ENCODE results near the gene FANCC.

The FANCC gene

DNA sequence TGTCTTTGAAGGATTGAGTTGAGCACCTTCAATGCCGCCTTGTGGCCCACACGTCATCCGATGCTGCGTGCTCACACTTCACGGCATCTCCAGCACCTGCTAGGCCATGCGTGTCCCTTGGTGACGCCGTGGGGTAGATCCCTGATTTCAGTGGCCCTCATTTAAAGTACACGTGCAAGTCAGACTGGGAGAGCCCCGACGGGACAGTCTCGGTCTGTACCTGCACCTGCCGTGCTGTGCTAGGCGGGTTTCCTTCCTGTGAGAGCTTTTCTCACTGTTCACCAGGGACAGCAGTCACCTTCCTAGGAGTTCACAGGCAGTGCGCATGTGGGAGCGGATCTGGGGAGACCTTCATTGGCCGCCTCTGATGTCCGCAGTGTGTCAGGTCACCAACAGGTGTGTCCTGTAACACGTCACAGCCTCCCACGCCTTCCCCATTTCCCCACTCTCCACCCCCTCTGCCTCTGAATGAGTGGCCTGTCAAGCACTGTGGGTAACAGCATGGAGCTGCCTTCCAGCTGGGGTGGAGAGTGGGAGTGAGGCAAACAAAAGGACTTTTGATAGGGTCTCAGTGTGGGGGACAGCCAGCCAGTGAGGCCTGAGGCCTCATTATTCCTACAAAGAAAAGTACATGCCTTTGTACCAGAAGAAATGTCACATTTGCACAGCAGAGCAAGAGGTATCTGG is 236.4 kb downstream of the FANCC start:
- DNase-seq, result no peak

DNA sequence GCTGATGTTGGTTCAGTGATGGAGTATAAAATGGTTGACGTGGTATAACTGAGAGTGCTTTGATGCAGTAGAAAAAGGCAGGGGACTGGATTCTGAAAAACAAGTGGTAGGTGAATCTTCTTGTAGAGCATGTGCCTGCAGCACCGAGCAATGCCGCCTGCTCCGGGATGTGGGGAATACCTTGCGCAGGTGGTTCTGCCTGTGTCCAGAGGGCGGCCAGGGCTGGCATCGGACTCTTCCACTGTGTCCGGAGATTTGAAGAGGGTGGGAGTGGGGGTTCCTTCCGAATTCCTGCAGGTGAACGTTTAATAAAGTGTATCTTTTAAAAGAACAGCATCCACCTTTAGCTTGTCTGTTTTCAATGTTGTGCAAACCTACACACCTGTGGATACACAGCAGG is 238.0 kb downstream of the FANCC start:
- DNase-seq, result no peak

DNA sequence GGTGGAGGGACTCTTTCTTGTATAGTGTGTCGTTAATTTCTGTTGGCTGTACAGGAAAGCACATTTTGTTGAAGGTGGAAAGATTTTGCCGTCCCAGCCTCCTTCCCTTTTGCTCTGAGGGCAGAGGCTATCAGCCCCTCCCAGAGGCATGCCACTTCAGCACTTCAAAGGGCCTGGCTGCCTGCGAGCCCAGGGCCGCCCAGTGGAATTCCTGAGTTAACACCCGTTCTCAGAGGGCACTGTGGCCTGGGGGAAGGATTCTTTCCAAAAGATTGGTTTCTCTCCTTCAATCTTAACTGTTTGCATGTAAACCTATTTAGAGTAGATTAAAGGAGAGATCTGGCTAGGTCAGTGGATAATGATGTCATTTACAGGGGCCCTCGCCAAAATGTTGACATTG is 238.6 kb downstream of the FANCC start:
- no peak for DNase-seq

DNA sequence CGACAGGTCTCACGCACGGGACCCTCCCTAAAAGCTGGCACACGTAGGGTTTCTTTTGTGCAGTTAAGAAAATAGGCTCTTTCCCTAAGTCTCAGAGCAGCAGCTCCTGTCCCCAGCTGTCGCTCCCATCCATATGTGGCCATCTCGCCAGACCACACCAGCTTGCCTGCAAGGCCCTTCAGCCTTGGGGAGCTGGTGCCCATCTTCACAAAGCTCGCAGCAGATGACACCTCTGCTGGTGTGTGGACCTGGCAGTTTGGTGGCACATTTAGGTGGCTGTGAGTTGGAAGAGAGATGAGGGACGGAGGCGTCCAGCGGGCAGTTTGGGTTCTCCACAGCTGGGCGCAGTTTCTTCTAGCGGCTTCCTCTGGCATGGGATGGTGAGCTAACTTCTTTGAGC is 239.0 kb downstream of the FANCC start:
- DNase-seq, result no peak

DNA sequence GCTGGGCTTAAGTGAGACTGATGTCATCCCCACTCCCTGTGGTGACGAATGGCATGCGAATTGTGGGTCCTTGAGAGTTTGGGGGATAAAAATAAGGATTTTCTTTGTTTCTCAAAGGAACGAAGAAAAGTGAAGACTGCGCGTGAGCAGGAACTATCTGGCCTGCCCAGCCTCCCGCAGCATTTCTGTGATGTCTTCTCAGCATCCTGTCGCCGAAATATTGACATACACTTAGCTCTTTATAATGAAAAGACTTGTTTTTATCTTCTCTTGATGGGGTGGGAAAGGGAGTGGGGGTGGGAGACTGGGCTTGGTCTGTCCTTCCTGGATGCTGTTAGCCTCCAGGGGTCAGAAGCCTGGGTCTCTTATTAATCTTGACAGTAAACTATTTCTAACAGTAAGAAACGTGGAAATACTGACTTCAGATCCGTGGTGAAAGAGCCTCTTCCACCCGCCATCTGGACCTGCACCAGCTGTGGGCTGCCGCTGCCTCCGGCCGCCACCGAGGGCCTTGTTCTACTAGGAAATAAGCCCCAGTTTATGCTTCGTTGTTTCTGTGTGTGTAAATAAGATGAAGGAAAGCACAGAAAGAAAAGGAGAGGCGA is 239.6 kb downstream of the FANCC start:
- no peak for DNase-seq

DNA sequence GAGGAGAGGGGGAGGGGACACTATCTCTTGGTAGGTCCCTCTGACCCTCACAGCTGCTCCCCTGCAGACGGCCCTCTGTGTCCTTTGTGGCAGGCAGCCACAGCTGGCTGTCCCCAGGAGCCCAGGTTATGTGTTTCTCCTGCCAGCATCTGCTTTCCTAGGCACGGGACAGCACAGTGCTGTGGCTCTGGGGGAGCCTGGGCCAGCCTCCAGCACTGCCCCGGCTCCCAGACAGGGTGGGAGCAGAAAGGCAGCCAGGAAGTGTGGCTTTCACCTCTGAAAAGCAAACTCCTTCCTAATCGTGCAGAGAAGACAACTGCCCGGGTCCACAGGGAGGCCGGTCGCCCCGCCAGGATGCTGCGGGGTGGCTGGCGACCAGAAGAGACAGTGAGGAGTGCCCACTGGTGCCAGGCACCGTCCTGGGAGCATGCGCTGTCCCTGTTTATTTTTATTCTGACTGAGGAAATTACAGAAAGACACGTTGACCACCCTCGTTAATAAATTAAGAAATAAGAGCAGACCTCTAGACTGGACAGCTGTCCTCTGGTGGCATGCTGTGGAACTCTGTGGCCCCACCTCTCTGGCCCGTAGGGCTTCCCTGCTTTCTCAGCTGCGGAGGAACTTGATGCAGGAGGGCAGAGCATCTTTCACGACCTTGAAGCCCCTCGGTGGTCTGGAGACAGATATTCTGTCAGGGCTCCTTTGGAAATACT is 240.3 kb downstream of the FANCC start:
- no peak for DNase-seq

DNA sequence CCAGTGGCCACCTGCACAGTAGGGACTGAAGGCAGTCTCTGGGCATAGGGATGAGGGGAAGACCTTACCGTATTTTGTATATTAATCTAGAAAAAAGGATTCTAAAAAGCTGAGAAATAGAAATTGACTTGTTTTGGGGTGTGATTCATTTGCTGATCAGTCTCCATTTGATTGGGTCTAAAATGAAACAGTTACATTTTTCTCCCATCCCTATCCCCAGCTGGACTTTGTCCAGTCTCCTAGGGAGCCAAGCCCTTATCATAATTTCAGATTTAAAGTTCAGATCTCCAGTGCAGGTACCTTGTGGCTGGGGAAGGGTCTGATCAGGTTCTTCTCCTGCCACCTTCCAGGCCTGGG is 240.8 kb downstream of the FANCC start:
- DNase-seq, result no peak

DNA sequence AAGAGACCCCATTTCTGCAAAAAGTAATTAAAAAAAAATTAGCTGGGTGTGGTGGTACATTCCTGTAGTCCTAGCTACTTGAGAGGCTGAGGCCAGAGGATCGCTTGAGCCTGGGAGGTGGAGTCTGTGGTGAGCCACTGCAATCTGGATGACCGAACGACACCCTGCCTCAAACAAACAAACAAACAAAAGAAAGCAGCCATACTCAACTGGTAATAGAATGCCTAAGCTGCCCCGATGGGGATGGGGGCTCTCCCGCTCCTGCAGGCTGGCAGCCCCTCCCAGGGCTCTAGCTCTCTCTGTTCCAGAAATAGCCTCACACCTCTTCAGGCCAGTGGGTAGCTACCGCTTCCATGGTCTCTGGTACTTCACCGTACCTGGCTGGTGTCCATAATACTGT is 241.8 kb downstream of the FANCC start:
- DNase-seq, result no peak

DNA sequence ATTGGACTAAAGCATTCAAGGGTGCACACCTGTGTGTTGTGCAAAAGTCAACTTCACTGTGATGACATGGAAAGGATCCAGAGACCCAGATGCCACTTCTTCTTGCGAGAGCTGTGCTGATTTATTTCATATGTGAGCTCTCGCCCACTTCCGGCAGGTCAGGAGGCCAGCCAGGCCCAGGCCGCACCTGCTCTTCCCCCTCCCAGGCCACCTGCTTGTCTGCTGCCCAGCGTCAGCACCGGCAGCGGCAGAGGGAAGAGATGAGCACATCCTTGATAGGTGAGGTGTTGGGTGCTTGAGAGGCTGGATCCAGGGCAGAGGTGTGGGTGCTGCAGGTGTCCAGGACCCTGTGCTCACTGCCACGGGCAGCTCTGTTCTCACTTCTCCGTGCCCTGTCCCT is 242.9 kb downstream of the FANCC start:
- no peak for DNase-seq

DNA sequence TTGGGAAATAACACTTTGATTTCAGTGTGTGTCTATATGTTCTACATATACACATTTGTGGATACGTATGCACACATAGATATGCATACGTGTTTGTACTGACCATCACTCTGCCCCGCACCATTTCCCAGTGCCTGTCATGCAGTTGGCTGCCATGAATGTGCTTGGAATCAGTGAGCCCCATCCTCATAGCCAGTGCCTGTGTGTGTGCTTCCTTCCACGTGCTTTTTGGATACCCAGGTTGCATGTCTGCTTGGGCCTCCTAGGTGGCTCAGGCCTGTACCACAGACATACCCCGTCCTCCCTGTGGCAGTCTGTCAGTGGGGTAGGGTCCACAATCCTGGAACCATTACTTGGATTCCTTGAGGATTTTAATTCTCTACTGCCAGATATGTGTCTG is 243.6 kb downstream of the FANCC start:
- no peak for DNase-seq

DNA sequence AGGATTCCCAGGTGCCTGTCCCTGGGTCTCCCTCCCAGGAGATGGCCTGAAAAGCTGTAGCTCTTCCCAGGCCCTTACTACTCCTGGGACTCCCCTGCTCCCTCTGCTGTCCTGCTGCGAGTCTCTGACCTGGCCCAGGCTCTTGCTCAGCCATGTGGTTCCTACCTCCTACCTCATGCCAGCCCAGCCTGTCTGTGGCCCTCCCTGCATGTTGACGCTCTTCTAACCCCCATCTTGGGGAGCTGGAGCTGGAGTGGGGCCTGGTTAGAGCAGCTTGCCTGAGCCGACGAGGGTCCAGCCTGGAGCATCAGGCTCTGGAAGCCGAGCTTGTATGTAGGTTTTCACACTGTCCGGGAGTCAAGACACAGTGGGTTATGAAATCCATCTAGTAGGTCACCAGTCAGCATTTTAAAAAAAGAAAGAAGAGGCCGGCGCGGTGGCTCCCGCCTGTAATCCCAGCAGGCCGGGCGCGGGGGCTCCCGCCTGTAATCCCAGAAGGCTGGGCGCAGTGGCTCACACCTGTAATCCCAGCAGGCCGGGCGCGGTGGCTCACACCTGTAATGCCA is 244.4 kb downstream of the FANCC start:
- DNase-seq, result no peak

DNA sequence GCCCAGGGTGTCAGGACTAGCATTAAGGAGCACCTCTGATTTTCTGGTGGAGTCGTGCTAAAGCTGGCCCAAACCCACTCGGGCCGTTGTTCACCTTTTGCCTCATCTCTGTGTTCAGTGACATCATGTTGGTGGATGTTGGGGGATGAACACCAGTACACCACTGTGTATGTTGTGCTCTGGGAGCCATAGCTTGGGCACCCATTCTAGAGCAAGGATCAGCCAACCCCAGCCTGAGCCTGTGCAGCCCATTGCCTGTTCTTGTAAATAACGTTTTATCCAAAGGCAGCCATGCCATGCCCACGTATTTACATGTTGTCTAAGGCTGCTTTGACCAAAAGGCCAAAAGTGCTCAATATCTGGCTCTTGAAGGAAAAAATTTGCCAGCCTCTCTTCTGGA is 245.6 kb downstream of the FANCC start:
- no peak for DNase-seq

DNA sequence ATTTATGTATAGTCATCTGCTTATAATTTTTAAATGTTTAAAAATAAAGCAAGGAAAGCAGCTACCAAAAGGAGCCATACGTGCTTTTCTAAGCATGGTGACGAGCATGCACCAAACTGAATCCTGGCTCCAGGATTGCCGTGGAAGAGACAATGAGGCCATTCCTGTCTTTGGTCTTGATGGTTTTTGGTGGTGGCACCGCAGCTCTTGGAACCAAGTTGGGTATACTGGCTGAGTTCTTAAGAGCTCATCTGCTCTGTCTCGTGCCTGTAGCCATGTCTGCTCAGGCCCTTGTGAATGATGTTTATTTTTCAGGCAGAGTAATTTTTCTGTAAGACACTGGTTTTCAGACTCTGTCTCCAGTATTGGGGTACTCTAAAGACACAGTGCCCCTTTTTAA is 246.1 kb downstream of the FANCC start:
- DNase-seq, result no peak

DNA sequence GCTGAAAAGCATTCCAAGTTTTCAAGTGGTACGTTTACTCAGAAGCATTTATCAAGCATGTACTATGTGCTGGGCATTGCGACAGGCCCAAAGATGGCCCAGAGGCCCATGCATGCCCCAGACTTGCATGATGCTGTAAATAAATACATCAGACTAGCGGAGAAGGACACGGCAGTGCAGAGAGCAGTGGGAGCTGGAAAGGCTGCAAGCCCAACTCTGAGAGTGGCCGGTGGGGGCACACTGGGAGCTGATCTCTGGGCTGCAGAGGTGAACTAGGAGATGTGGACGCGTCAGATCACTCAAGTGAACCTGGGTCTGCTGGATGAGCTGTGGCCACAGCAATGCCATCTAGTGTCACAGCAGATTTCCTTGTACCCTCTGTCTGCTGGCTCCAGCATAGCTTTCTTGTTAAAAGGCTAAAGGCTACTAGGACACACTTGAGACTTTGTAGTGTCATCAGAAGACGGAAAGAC is 246.9 kb downstream of the FANCC start:
- no peak for DNase-seq

DNA sequence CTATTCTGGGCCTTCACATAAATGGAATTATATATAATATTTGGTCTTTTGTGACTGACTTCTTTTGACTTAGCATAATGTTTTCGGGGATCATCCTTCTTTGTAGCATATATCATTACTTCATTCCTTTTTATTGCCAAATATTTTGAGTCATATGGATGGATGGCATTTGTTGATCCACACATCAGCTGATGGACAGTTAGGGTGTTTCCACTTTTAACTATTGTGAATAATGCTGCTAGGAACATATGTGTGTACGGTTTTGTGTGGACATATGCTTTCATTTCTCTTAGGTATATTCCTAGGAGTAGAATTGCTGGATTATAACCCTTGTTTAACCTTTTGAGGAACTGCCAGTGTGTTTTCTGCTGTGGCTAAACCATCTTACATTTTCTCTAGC is 249.6 kb downstream of the FANCC start:
- no peak for DNase-seq

DNA sequence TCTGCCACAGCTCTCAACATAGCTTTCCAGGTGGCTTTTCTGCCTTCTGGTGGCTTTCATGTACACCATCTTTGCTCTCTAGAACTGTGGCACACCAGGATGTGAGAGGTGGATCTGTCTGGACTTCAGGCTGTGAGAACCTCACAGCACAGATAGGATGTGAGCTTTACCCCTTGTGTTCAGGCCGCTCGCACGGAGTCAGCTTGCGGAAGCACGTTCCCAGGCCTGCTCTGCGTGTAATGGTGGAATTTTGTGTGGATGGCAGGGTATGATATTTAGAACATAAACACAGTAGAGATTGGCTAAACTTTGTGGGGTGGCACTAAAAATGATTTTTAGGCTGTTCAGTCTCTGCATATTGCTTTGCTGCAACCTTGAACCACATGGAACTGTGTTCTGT is 250.5 kb downstream of the FANCC start:
- no peak for DNase-seq

DNA sequence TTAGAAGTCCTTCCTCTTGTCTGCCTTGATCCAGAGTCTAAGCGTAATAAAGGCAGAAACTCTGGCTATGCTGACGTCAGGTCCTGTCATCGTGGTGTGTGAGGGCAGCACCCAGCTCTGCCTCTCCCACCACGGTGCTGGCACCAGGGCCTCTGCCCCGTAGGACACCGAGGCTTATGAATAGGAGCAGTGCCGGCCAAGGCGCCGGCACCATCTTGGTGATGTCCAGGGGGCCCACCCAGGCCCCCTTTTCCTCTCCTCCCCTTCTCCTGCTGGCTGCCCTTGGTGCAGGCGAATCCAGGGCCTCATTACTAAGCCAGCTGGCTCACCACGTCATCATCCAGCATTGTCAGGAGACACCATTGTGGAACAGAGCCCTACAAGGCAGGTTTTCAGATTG is 252.3 kb downstream of the FANCC start:
- DNase-seq, result no peak

DNA sequence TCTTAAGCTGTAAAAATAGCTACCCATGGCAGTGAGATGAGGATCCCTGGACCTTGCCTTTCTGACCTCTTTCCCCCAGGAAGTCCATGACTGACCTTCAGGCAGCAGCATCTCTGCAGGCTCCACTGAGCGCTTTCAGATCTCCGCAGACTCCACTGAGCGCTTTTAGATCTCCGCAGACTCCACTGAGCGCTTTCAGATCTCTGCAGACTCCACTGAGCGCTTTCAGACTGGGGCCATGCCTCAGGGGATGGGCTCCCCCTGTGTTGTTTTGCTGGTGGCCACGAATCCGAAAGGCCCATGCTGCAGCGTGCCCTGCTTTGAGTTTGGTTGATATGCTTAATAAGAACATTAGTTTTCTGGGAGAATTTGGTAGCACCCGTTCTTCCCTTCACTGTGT is 254.2 kb downstream of the FANCC start:
- no peak for DNase-seq

DNA sequence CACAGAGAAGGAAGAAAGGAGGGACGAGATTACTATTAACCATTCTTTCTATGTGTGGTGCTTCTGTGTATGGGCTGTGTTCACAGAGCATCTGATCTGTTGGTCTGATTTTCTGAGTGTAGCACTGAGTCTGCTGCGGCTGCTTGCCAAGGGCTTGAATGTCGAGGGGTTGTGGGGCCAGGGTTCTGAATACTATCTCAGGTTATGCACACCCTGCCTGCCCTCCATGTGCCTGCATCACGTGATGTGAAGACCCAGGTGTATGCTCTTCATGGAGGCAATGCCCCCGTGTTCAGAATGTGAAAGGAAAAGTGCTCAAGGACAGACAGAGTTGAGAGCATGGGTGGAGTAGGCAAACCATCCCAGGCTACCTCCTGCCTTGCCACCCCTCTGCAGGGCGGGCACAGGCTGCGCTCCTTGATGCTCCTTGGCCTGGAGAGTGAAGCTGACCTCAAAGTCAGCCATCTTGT is 254.9 kb downstream of the FANCC start:
- DNase-seq, result no peak

DNA sequence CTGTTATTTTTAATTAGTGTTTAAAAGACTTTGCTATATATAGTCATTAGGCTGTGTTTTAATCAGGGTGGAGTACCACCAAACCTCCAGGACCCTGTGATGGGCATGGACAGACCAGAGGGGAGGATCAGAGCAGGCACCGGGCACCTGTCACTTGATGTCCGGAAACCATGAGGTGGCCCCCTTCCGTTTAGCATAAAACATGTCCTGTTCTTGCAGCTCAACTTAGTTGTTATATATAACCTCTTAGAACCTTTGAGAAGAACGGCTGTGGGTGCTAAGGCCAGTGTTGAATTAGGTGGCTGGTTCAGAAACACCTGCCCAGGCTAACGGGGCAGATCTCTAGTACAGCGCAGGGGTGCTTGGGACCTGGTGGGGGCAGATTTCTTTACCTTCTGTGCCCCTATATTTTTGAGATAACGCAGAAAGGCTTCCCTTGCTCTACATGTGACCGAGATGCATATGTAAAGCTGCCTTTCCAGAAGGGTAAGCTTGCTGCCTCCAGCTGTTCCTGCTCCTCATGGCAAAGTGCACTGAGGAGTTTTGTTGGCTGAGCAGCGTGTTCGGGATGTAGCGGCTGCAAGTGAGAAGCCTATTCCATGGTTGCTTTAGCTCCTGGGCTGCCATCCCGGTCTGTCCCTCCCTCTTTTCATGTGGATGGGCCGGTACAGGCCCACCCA is 255.5 kb downstream of the FANCC start:
- DNase-seq, result no peak

DNA sequence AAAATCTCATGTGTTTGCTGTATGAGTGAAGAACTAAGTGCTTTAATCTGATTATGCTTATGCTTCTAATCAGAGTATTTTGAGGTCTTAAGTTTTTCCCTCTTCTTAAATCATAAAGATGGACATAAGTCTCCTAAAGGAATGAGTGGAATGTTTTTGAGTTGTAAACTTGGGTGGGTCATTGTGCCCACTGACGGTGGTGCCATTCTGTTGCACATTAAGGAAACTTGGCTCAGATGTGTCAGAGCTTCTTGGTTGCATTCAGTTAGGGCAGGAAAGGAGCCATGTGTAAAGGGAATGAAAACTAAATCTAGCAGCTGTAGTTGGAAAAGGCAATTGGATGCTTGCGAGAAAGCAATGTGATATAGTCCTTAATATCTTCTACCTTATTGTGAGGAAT is 256.6 kb downstream of the FANCC start:
- no peak for DNase-seq

DNA sequence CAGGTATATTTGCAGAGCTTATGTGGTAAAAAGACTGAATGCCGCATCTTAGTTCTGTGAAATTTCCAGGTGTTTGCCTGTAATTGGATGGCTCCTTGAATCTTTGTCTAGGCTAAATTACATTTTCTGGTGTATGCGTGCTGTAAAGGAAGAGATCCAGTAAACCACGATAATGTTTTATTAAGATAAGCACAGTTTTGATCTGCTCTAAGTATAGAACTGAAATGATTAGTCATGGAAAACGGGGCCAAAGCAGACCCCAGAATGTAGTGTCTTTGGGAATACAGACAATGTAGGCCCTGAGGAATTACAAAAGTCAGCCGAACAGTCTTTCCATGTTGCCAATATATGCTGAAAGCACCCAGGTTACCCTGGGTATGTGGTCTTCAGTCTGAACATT is 257.3 kb downstream of the FANCC start:
- no peak for DNase-seq

DNA sequence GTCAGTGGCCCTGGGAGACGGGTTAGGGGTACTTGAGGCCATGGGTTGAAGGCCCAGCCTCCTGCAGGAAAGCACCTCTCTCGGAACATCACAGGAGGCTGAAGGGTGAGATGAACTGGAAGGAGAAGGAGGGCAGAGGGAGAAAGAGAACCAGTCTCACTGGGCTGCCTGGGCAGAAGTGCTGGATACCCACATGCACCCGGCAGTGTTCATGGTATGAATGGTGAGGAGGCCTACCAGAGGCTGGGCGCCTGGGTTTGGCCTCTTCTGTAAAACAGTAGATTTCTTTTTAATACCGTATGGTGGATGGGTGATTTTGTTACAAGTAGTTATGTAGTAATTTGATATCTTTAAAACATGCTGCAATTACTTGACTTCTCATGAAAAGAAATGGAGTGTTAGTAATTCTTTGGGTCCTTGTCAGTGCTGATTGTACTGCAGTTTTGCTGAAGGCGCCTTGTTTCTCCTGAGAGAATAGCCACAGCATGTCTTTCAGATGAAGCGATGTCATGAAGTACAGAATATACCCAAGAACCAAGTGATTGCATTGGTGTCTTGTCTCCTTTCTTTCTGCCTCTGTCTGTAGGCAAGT is 258.6 kb downstream of the FANCC start:
- DNase-seq, result no peak

Data from activated gamma-delta T cell treated with Interleukin-2 at 50 U/mL for 16 hours (primary cell).